ENCODE results near the gene ITFG1. TPM values are rescaled to one million over a fixed set of nuclear protein-coding genes. Genes with fewer than 3 reads are reported as not detected.

The ITFG1 gene
- total and polyA plus RNA-seq, 9 of the 15 experiments (the other 6 are each of a cell fraction or from before 2014, with no cell fraction given): 17.1 to 83.5 (median 35.8) TPM

- intact Hi-C loops (cut with micrococcal nuclease) (no loop called here), in situ Hi-C loops (cut with MboI) (no loop called here)
- Histone ChIP-seq H3K9me3 (replicated peaks; ENCODE audit: control insufficient read depth, insufficient read depth, low read depth, low read length) (no peaks in the 10 kb centered on the region), H2AFZ (ENCODE audit: low read depth, low read length) (no peak overlapping the region), H3K79me2 (ENCODE audit: control insufficient read depth, insufficient read depth, low read length) (no peaks in the 10 kb centered on the region), H3K9me1 (ENCODE audit: control insufficient read depth, insufficient read depth, low read length) (no peaks in the 10 kb centered on the region), H3K4me2 (ENCODE audit: insufficient read depth, low read length) (no peak overlapping the region), H3K9ac (ENCODE audit: insufficient read depth in 1 of 2, low read depth in 2 of 2, low read length in 2 of 2) (no peak overlapping the region), H3K4me3 (no peak overlapping the region), H4K20me1 (replicated peaks; ENCODE audit: control insufficient read depth, insufficient read depth, low read length) (no peaks in the 10 kb centered on the region), H3K4me1 (replicated peaks in 1 of 2; ENCODE audit: control insufficient read depth in 2 of 2, insufficient read depth in 2 of 2, low read length in 2 of 2) (no peaks in the 10 kb centered on the region), H3K27me3 (ENCODE audit: control insufficient read depth in 2 of 2, insufficient read depth in 2 of 2, low read length in 2 of 2) (no peaks in the 10 kb centered on the region), H3K27ac (ENCODE audit: extremely low read depth, low read depth, low read length) (no peak overlapping the region), H3K36me3 (ENCODE audit: control insufficient read depth, insufficient read depth, low read length) (0 out of 3 replicates have a peak, but pooled peaks cover 5% of the 10 kb centered on the region)
- ATAC-seq (no peak), FAIRE-seq (peak; percentile 23), DNase-seq (ENCODE audit: extremely low read depth in 1 of 4, low spot score in 3 of 4) (no peak)
- CTCF ChIA-PET (ENCODE audit: low intra/inter-chr PET ratio): no interaction called here
- no TSS peak for BruUV-seq (replicated peaks)
- TF ChIP-seq, protein P1, sequence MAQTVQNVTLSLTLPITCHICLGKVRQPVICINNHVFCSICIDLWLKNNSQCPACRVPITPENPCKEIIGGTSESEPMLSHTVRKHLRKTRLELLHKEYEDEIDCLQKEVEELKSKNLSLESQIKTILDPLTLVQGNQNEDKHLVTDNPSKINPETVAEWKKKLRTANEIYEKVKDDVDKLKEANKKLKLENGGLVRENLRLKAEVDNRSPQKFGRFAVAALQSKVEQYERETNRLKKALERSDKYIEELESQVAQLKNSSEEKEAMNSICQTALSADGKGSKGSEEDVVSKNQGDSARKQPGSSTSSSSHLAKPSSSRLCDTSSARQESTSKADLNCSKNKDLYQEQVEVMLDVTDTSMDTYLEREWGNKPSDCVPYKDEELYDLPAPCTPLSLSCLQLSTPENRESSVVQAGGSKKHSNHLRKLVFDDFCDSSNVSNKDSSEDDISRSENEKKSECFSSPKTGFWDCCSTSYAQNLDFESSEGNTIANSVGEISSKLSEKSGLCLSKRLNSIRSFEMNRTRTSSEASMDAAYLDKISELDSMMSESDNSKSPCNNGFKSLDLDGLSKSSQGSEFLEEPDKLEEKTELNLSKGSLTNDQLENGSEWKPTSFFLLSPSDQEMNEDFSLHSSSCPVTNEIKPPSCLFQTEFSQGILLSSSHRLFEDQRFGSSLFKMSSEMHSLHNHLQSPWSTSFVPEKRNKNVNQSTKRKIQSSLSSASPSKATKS (CRISPR knock-in tag; IDR thresholded peaks at IDR 0.05): no peak
- no peak for TF ChIP-seq ZNF143 (CRISPR knock-in tag; IDR thresholded peaks at IDR 0.05)
- no peak for TF ChIP-seq NFRKB (IDR thresholded peaks at IDR 0.05; ENCODE audit: low read depth)
- TF ChIP-seq FOS (IDR thresholded peaks at IDR 0.05; ENCODE audit: extremely low read depth, insufficient read length): no peak
- no peak for TF ChIP-seq HMBOX1 (IDR thresholded peaks at IDR 0.05)
- TF ChIP-seq RUNX1 (IDR thresholded peaks at IDR 0.05; ENCODE audit: low read depth): no peak
- TF ChIP-seq MEF2D (tag; conservative IDR thresholded peaks at IDR 0.05; ENCODE audit: low read depth): no peak
- no peak for TF ChIP-seq ETS2 (tag; IDR thresholded peaks at IDR 0.05; ENCODE audit: borderline replicate concordance, poor library complexity, severe bottlenecking)
- TF ChIP-seq SNRNP70 (optimal IDR thresholded peaks at IDR 0.05; ENCODE audit: low read depth, low read length): no peak
- TF ChIP-seq MTF1 (CRISPR knock-in tag; IDR thresholded peaks at IDR 0.05; ENCODE audit: borderline replicate concordance): no peak
- no peak for TF ChIP-seq SOX6 (IDR thresholded peaks at IDR 0.05)
- no peak for TF ChIP-seq FOXJ2 (tag; IDR thresholded peaks at IDR 0.05)
- TF ChIP-seq KAT7 (CRISPR knock-in tag; IDR thresholded peaks at IDR 0.05; ENCODE audit: borderline replicate concordance): no peak
- TF ChIP-seq KDM5B (IDR thresholded peaks at IDR 0.05; ENCODE audit: insufficient replicate concordance, low read depth, low read length): no peak
- no peak for TF ChIP-seq ZNF175 (CRISPR knock-in tag; IDR thresholded peaks at IDR 0.05; ENCODE audit: low read depth)
- no peak for TF ChIP-seq ZBED1 (IDR thresholded peaks at IDR 0.05)
- no peak for TF ChIP-seq CSDE1 (IDR thresholded peaks at IDR 0.05)
- no peak for TF ChIP-seq CEBPG (CRISPR knock-in tag; IDR thresholded peaks at IDR 0.05)
- TF ChIP-seq CEBPG (tag; conservative IDR thresholded peaks at IDR 0.05 in 1 of 2, IDR thresholded peaks at IDR 0.05 in 1 of 2): no peak
- POLR2A ChIA-PET: no interaction called here
- WGBS (ENCODE audit: insufficient coverage, low coverage, missing lambda C conversion rate): 75% methylated on average over 2 of the region's 2 CpGs
Observed at GRCh38 chr16:47198180-47198575, 262.7 kb downstream of the ITFG1 start.
